ENCODE measurements around the gene MAP3K5.
A peak's percentile ranks its signal among the peaks of the same experiment; 100 is the strongest.
"Not testable (repeated sequence)": the region's sequence is repeated elsewhere in the genome, so short reads cannot be mapped to it uniquely, and the experiment has no call there.

Gene MAP3K5

GRCh38 chr6:136793363-136793762 is 1.1 kb upstream of the MAP3K5 start:
- no peak for DNase-seq (ENCODE audit: low spot score)

DNA sequence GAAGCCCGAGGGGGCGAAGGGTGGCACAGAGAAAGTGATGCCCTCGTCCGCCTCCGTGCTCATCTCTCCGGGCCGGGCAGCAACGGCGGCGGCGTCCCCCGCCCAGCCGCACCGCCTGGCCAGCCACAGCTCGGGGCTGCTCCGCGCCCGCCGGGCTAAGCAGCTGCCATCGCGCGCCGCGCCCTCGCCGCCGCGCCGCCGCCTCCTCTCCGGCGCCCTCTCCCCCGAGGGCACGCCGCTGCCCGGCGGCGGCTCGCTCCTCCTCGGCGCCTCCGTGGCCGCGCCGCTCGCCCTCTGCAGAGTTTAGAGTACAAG is 225 bp downstream of the MAP3K5 start:
- DNase-seq (ENCODE audit: low spot score) = no peak

DNA sequence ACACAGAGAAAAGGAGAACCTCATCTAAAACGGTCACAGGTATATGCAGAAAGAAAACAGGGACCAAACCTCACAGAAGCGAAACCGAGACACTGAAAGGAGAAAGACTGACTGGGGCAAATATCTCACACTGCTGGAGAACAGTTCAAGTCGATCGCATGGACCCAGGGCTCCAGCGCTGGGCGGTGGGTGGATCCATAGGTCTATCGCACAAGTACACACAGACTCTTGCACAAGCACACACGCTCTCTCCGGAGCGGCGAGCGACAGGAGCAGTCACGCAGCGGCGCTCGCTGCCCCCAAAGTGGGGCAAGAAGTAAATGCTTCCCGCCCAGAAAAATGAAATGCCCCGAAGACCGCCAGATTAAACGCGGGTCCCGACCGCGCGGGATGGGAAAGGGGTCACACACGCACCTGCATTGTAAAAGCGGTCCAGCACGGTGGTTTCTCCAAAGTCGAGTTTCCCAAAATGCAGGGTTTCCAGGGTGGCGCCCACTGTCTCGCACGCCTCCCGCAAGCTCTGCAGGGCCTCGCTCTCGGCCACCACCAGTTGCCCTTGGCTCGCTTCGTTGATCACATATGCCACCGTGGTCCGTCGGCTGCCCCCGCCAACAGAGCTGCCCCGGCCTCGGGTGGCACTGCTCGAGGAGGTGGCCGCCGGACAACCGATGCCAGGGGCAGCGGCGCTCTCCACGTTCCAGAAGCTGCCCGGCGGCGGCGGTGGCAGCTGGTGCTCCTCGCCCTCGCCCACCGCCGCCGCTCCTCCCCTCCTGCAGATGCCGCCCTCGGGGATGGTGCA is 782 bp downstream of the MAP3K5 start:
- DNase-seq (ENCODE audit: low spot score) = peak; percentile 82

DNA sequence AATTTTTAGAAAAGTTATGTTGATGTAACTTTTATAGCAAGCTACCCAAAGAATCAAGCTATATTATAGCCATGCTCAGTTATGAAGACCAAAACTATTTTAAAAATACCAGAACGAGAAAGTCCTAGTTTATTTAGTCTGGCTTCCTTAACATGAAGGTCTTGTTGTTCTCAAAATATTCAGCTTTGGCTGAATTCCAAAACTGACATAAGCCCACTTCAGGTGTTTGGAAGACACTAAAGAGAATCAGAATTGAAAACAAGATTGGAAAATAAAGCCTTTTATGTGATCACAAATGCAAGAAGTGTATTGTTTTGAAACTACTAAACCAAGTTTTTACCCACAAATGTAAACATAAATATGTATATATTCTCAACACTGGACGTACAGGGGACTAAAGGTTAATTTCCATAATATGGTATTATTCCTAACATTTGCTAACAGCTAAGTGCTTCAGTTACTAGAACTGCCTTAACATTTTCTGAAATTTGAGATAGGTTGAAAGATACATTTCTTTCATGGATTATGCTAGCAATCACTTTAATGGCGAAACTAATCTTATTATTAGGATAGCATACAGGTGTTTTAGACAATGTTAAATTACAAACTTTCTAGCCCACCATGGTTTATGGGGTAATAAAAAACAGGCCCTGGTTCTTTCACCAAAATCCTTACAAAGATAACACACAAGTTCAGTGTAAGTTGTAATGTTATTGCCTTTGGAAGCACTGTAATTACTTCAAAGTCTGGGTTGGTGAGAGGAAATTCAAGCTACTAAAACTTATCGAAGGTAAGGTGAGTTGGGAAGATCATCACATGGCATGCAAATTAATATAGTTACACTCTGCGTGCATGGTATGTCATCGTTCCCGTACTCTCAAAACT is 1.6 kb downstream of the MAP3K5 start:
- DNase-seq (ENCODE audit: low spot score) = no peak

DNA sequence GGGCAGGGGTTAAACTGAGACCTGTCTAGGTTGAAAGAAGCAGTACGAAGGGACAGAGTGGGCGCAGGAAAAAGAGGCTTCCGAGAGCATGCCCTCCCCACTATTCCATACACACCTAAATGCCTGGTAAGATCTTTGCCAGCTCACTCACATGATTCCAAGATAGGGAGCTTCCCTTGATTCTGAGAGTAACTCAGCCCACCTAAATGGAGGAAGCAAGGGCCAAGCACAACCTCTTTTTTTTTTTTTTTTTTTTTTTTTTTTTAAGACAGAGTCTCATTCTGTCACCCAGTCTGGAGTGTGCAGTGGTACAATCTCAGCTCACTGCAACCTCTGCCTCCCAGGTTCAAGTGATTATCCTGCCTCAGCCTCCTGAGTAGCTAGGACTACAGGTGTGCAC is 2.8 kb downstream of the MAP3K5 start:
- not testable (repeated sequence) for DNase-seq (ENCODE audit: low spot score)

GRCh38 chr6:136788069-136788902 is 4.0 kb downstream of the MAP3K5 start:
- no peak for DNase-seq (ENCODE audit: low spot score)

DNA sequence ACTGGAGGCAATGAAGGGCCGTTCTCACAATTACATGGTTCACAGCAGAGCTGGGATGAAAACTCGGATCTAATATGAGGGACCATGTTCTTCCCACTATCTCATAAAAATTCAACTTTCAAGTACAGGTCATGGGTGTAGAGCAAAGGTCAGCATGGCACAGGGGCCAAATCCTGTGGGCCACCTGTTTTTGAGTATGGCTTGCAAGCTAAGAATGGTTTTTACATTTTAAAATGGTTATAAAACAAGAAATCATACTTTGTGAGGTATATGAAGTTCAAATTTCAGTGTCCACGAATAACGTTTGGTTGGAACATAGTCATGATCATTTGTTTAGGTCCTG is 4.6 kb downstream of the MAP3K5 start:
- DNase-seq (ENCODE audit: low spot score) = no peak

- DNase-seq (ENCODE audit: low spot score) = no peak
Observed at GRCh38 chr6:136786658-136787057, 5.6 kb downstream of the MAP3K5 start.

- no peak for DNase-seq (ENCODE audit: low spot score)
Observed at GRCh38 chr6:136784910-136785746, 7.1 kb downstream of the MAP3K5 start.

DNA sequence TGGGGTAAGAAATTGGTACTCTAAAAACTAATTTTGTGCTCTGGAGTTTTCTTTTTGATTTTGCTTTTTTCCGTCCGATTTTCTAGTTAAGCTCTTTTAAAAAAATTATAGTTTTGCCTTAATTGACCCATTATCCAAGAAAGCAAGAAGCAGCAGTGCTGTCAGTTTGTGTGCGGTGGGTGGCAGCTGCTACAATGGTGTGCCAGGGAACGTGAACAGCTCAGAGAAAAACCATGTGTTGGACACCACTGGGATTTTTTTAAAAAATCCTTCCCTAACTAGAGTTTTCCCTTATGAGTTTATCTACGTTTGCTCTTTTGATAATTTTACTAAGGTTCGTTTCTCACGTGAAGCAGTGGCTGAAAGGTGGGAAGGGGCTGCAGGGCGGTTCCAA is 8.0 kb downstream of the MAP3K5 start:
- DNase-seq (ENCODE audit: low spot score) = no peak

GRCh38 chr6:136783495-136784270 is 8.6 kb downstream of the MAP3K5 start:
- DNase-seq (ENCODE audit: low spot score) = no peak

DNA sequence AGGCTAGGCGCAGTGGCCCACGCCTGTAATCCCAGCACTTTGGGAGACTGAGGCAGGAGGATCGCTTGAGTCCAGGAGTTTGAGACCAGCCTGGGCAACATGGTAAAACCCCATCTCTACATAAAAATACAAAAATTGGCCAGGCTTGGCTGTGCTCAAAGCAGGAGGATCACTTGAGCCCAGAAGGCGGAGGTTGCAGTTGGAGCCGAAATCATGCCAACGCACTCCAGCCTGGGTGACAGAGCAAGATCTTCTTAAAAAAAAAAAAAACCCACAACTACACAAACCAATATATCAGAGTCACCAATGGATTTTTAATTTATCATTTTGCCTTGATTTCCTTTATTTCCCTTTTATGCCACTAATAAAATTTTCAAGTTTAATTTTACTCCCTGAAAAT is 9.3 kb downstream of the MAP3K5 start:
- DNase-seq (ENCODE audit: low spot score) = no peak

GRCh38 chr6:136782021-136782770 is 10.1 kb downstream of the MAP3K5 start:
- DNase-seq (ENCODE audit: low spot score) = no peak

- no peak for DNase-seq (ENCODE audit: low spot score)
Observed at GRCh38 chr6:136780972-136781371, 11.3 kb downstream of the MAP3K5 start.

- no peak for DNase-seq (ENCODE audit: low spot score)
Observed at GRCh38 chr6:136779682-136780081, 12.6 kb downstream of the MAP3K5 start.

DNA sequence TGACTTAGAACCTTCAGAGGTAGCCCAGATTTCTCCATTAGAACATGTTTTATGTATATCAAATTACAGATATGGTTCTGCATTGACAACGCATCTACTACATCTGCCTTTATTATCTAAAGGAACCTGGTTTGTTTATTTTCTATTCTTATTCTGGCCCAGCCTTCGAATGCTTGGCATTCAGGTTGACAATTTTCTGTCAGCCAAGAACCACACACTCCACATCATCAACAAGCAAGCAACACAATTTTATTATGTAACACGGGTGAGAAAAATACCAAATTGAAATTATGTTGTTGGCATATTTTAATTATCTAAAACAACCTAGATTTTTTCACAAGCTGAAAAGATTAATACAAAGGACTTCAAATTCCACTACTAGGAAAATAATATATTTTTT is 14.6 kb downstream of the MAP3K5 start:
- DNase-seq (ENCODE audit: low spot score) = no peak

- DNase-seq (ENCODE audit: low spot score) = no peak
Observed at GRCh38 chr6:136775548-136775947, 16.7 kb downstream of the MAP3K5 start.

DNA sequence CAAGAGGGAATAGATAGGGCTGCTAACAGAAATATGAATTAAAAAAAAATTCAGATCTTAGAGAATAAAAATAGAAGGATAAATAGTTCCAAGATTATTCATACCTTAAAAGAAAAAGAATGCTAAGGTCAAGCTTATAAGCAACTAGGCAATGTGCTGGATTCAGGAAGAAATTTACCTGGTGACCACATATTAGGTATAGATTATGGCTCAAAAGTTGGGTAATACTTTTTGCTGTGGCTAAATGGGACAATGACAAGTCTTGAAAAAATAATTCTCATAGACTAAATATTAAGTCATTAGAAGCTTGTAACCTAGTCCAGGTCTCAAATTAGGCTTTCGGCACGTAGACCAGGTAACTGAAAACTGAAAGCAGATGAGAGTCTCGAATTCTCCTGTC is 17.2 kb downstream of the MAP3K5 start:
- no peak for DNase-seq (ENCODE audit: low spot score)

DNA sequence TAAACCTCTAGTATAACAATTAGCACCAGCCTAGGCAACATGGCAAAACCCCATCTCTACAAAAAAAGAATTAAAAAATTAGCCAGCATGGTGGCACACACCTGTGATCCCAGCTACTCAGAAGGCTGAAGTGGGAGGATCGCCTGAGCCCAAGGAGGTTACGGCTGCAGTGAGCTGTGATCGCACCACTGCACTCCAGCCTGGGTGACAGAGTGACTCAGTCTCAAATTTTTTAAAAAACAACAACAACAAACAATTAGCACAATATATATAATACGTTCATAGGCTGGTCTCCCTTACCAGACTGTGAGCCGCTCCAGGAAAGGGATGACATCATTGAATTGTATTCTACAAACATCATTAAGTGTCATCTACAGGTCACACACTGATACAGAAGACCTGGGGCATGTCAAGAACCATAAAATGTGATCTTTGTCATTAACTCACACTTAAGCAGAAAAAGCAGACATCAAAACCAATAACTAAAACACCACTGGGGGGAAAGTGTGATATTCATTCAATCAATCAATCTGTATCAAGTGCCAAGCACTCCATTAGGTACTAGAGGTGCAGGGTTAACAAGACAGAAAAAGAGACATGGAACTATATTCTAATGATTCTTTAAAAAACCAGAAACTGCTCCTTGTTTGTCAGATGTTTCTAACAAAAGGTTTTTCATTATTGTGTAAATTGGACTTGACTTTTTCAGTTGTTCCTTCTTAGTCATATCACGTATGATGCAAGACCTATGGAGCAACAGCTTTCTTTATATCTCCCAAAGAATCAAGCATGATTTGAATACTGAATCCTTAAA is 17.8 kb downstream of the MAP3K5 start:
- DNase-seq (ENCODE audit: low spot score) = no peak

DNA sequence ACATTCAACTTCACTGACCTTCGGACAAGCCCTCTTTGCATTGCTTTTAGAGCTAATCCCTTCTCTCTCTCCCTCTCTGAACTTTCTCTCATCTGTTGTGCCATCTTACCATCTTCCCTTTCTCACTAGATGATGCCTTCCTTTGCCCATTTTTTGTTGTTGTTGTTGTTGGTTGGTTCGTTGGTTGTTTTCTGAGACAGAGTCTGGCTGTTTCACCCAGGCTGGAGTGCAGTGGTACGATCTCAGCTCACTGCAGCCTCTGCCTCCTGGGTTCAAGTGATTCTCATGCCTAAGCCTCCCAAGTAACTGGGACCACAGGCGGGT is 18.8 kb downstream of the MAP3K5 start:
- no peak for DNase-seq (ENCODE audit: low spot score)
